Osteocyte (in vitro differentiated cells): ENCODE results near the gene TOR1AIP2. TPM values are rescaled to one million over a fixed set of nuclear protein-coding genes. Genes with fewer than 3 reads are reported as not detected.

Experiments used
- DNase-seq: peaks from one replicate; pipeline ENCODE4 v3.0.0; 2021; ENCODE audit warnings: mixed read lengths; ENCODE audit not compliant: unreplicated experiment; ENCODE audit errors: extremely low spot score
- H3K27ac Mint-ChIP-seq: one replicate; pipeline ENCODE4 v1.8.0; 2021; ENCODE audit warnings: mild to moderate bottlenecking, mixed read lengths; ENCODE audit not compliant: unreplicated experiment
- H3K27me3 Mint-ChIP-seq: one replicate; pipeline ENCODE4 v1.8.0; 2021; ENCODE audit warnings: mixed read lengths; ENCODE audit not compliant: unreplicated experiment
- H3K36me3 Mint-ChIP-seq: one replicate; pipeline ENCODE4 v1.8.0; 2021; ENCODE audit warnings: mixed read lengths; ENCODE audit not compliant: unreplicated experiment
- H3K4me1 Mint-ChIP-seq: one replicate; pipeline ENCODE4 v1.8.0; 2021; ENCODE audit warnings: mixed read lengths; ENCODE audit not compliant: unreplicated experiment
- H3K4me3 Mint-ChIP-seq: one replicate; pipeline ENCODE4 v1.8.0; 2021; ENCODE audit warnings: mild to moderate bottlenecking, moderate library complexity, mixed read lengths; ENCODE audit not compliant: unreplicated experiment
- H3K9me3 Mint-ChIP-seq: one replicate; pipeline ENCODE4 v1.8.0; 2021; ENCODE audit warnings: mixed read lengths; ENCODE audit not compliant: unreplicated experiment
- total RNA-seq: library from RNA; stranded (reverse); gene quantifications from 2 replicates; pipeline ENCODE4 v1.2.1, GENCODE V29; 2021
- TF ChIP-seq, protein P1 (sequence below): fragments of 200-600 bp; sonication (generic); IDR thresholded peaks from 2 replicates; pipeline ENCODE4 v1.5.0; 2021; ENCODE audit warnings: antibody characterized with exemption, mild to moderate bottlenecking, moderate library complexity

TOR1AIP2 gene
- total RNA-seq, 1 donor from 2014 or later: 85.5 TPM

DNA sequence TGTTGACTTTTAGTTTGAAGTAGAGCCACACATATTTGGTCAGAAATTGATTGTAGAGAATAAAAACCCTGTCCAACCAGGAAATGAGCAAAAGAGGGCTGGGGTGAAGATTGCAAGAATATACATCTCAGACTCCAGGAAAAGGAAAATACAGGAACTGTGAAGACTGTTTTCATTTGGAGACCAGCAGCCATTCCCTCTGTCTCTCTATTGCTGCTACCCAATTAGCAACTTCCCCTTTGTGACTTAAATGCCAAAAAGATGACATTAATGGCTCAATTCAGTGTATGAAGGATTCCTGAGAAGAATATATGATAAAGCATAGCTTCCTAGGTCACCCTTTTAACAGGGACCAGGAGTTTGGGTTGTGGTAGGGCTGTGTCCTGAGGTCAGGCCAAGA lies 45.4 kb upstream of the TOR1AIP2 start:
- no peak overlapping the region for H3K4me3 Mint-ChIP-seq

GRCh38 chr1:179921981-179922872 lies 44.6 kb upstream of the TOR1AIP2 start:
- Mint-ChIP-seq H3K4me3 (no peak overlapping the region), H3K9me3 (no peaks in the 10 kb centered on the region), H3K36me3 (peaks cover 29% of the 10 kb centered on the region), H3K27me3 (no peaks in the 10 kb centered on the region), H3K4me1 (peaks cover 2% of the 10 kb centered on the region), H3K27ac (no peak overlapping the region)
- TF ChIP-seq, protein P1, sequence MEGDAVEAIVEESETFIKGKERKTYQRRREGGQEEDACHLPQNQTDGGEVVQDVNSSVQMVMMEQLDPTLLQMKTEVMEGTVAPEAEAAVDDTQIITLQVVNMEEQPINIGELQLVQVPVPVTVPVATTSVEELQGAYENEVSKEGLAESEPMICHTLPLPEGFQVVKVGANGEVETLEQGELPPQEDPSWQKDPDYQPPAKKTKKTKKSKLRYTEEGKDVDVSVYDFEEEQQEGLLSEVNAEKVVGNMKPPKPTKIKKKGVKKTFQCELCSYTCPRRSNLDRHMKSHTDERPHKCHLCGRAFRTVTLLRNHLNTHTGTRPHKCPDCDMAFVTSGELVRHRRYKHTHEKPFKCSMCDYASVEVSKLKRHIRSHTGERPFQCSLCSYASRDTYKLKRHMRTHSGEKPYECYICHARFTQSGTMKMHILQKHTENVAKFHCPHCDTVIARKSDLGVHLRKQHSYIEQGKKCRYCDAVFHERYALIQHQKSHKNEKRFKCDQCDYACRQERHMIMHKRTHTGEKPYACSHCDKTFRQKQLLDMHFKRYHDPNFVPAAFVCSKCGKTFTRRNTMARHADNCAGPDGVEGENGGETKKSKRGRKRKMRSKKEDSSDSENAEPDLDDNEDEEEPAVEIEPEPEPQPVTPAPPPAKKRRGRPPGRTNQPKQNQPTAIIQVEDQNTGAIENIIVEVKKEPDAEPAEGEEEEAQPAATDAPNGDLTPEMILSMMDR: no peak
- DNase-seq: no peak

More for the DNA sequence above, 45.4 kb upstream of the TOR1AIP2 start:
- no peak overlapping the region for H3K27ac Mint-ChIP-seq
- no peaks in the 10 kb centered on the region for H3K27me3 Mint-ChIP-seq
- no peak for DNase-seq
- TF ChIP-seq, protein P1: no peak
- H3K9me3 Mint-ChIP-seq: no peaks in the 10 kb centered on the region
- peaks cover 22% of the 10 kb centered on the region for H3K36me3 Mint-ChIP-seq
- peaks cover 2% of the 10 kb centered on the region for H3K4me1 Mint-ChIP-seq

DNA sequence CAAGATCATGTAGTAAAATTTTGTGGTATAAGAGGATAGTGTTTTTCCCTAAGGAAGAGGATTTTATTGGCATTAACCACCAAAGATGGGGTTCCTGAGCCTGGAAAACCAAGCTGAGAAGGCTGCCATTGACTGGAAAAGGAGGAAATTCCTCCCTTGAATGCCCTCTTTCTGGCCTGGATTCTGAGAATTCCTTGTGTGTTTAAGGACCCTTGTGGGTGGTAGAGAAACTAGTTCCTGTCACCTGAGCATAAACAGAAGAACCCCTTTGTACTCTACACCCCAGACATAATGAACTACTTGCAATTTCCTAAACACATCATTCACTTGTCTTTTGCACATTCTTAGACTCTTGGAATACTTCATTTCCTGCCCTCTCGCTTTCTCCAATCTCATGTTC lies 43.9 kb upstream of the TOR1AIP2 start:
- Mint-ChIP-seq H3K4me1 (peaks cover 2% of the 10 kb centered on the region), H3K27ac (no peak overlapping the region), H3K27me3 (no peaks in the 10 kb centered on the region), H3K9me3 (no peaks in the 10 kb centered on the region), H3K4me3 (no peak overlapping the region), H3K36me3 (peaks cover 32% of the 10 kb centered on the region)
- no peak for DNase-seq
- TF ChIP-seq, protein P1: no peak

- DNase-seq: no peak
- Mint-ChIP-seq H3K36me3 (peaks cover 48% of the 10 kb centered on the region), H3K4me1 (peaks cover 2% of the 10 kb centered on the region), H3K9me3 (no peaks in the 10 kb centered on the region), H3K4me3 (no peak overlapping the region), H3K27ac (no peak overlapping the region), H3K27me3 (no peaks in the 10 kb centered on the region)
- TF ChIP-seq, protein P1: no peak
These were observed 40.2 kb upstream of the TOR1AIP2 start for GRCh38 chr1:179917601-179918429.

- no peak for DNase-seq
- Mint-ChIP-seq H3K27ac (no peak overlapping the region), H3K36me3 (peaks cover 38% of the 10 kb centered on the region), H3K9me3 (no peaks in the 10 kb centered on the region), H3K4me1 (no peaks in the 10 kb centered on the region), H3K27me3 (no peaks in the 10 kb centered on the region), H3K4me3 (no peak overlapping the region)
- TF ChIP-seq, protein P1: no peak
These were observed 34.2 kb upstream of the TOR1AIP2 start for GRCh38 chr1:179911812-179912211.
